ENCODE results near the gene NPRL2.

Gene NPRL2

DNA sequence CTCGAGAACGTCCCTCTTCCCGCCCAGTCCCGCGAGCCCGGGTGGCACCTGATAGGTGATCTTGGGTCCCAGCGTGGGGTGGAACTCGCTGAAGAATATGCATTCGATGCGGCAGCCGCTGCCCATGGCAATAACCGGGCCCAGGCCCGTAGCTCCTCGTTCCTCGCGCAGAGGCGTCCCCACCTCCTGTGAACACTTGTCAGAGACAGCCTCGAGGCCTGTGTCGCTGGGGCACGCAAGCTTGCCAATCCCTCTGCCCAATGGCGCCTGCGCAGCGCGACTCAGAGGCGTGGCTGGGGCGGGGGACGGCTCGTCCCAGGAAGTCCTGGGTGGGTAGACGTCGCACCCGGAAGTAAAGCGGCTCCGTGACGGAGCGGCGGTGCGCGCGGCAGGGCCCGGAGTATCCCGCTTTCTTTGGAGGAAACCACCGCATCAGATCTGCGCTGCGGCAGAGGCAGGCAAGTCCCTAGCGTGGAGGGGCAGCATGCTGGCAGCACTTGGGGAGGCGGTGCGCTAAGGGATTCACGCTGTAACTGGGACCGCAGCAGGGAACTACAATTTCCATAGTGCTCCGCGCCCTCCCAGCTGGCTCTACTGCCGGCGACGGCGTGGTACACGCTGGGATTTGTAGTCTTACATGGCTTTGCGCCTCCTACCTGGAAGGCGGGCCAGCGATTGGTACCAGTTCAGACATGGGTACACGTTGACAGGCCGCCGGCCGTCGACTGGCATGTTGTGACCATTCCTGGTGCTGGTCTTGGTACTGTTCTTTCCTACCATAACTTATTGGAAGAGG lies at the start of gene NPRL2, which contains the start of gene CYB561D2:
NPRL2 (minus strand) TSS at position 249 of the 796 bp plus-strand sequence; CDS start at position 126, 123 bp downstream.
CYB561D2 (plus strand) TSS at position 336 of the 796 bp plus-strand sequence. CDS start 572 bp downstream, outside the sequence.
- DNase-seq, result peak; percentile 100

DNA sequence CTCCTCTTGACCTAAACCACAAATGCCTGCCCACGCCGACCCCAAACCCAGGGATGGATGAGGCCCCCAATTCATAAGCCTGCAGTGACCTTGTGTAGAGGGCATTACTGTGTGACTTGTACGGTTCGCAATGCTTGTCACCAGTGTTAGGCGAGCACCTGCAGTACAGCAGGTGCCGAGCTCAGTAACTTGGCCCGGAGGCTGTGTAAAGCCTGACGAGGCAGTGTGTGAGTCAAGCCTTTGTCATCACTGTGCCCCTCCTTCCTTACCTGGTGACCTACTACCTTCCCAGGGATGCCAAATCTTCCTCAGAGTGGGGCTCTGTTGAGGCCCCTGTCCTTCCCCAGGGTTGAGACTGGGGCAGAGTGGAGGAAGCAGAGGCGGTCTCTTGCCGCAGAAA lies 45.9 kb upstream of the NPRL2 start:
- no peak for DNase-seq

- DNase-seq, result no peak
Observed at GRCh38 chr3:50395070-50395860, 44.7 kb upstream of the NPRL2 start.

GRCh38 chr3:50393061-50393460 lies 42.5 kb upstream of the NPRL2 start:
- DNase-seq, result no peak

GRCh38 chr3:50392101-50392715 lies 41.6 kb upstream of the NPRL2 start:
- no peak for DNase-seq

- DNase-seq, result no peak
Observed at GRCh38 chr3:50390508-50391224, 40.1 kb upstream of the NPRL2 start.

- no peak for DNase-seq
Observed at GRCh38 chr3:50389414-50389767, 38.8 kb upstream of the NPRL2 start.

- no peak for DNase-seq
Observed at GRCh38 chr3:50388720-50389413, 38.3 kb upstream of the NPRL2 start.

DNA sequence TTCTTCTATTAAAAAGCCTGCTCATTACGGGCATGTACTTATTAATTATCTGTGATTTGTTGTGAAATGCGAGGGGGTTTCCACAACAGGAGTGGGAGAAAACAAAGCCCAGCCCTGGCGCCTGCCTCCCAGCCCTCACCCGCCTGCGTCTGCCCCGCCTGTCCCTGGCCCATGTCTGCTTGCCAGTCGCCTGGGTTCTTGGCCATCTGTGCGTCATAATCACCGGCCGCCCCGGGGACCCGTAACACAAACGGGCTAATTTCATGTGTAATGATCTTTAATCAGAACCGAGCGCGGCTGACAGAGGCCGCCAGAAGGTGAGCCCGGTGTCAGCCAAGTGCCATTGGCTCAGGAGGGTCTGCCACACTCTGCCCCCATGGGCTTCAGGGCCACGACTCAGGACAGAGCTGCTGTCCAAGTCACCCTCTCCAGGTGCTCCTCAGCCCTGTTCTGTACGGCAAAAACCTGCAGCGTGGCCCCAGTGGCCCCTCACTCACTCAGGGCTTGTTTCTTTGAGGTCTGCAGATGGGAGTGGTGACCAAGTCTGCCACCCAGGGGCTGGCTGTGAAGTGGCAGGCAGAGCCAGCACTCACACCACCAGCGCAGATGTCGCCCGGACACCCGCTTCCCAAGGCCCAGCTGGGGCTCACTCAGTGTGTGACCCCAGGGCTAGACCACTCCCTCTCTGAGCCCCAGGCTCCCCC lies 37.6 kb upstream of the NPRL2 start:
- DNase-seq, result no peak

DNA sequence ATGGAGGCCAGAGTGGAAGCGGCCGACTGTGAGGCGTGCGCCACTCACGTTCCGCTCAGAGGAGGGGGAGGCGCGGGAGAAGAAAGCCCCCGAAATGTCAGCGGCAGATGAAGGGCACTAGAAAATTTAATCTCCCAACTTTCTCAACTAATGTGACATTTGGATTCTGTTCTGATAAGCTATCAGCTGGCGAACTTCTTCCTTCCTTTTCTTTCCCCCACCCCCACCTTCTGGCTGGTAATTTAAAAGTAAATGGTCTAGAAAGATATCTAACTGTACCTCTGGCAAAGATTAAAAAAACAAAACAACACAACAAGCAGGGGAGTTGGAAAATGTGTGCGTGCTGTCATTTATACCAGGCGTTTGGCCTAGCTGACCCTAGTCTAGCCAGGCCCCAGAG lies 35.2 kb upstream of the NPRL2 start:
- no peak for DNase-seq

DNA sequence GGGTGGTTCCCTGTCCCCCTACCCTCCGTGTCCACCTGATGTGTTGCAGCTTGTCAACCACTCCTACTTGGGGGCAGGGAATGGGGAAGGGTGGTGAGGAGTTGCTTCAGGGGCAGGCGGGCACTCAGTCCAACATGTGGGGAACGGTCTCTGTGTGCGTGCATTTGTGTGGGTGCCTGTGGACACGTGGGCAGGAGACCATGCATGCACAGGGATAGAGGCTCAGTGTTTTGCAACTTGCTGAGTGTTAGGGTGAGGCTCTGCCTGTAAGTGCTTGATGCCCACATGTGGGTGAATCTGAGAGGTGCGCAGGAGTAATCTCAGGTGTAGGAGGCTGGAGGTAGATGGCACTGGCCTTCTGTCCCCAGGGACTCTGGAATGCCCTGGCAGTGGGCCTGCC lies 33.2 kb upstream of the NPRL2 start:
- no peak for DNase-seq

DNA sequence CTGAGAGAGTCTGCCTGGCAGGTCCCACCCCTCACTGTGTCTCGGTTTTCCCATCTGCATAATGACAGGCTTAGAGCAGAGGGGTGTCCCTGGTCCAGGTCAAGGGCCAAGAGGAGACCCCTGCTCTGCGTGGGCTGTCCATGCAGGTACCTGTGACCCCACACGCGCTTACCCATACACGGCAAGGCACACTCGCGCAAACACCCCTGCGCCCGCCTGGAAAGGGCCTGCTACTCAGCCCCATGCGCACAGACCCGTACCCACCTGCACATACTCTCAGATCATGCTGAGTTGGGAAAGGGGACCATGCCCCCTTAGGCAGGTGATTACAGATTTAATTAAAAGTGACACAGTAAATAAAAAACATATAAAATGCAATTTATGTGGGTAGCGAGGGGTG lies 32.1 kb upstream of the NPRL2 start:
- no peak for DNase-seq

GRCh38 chr3:50381383-50381782 lies 30.8 kb upstream of the NPRL2 start:
- DNase-seq, result no peak

DNA sequence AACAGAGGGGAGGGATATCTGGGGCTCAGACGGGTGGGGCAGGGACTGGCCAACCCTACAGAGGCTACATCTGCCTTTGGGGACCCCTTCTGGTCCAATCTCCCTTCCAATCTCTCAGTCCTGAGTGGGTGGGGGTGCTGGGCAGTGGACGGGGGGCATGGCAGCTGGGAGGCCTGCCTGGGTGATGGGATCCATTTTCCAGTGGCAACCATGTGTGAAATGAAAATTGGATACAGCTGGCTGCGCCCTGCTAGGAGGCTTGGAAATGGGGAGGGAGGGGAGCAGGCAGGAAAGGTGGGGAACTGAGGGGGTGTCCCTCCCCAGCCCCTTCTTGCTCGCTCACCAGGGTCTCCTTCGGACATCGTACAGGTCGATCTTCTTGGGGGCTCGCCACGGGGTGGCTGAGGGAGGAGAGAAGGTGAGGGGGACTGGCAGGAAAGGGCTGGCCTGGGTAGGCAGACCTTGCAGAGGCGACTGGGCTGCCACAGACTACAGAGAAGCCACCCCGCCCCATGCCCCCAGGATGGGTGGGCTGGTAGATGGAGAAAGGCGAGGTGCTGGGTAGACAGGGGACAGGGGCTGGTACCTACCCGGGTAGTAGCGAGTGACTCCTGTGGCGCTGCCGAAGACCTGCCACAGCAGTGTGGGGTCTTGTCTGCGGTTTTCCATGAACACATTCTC lies 30.0 kb upstream of the NPRL2 start:
- DNase-seq, result no peak

- DNase-seq, result no peak
Observed at GRCh38 chr3:50378757-50379156, 28.2 kb upstream of the NPRL2 start.

- DNase-seq, result no peak
Observed at GRCh38 chr3:50378024-50378423, 27.4 kb upstream of the NPRL2 start.

GRCh38 chr3:50375258-50375931 lies 24.8 kb upstream of the NPRL2 start:
- DNase-seq, result no peak

GRCh38 chr3:50374363-50375257 lies 24.0 kb upstream of the NPRL2 start:
- DNase-seq, result no peak

Measured in activated naive CD4-positive, alpha-beta T cell treated with Interleukin-2 at 50 U/mL for 16 hours (primary cell).